SK-N-SH (cell line): ENCODE results near the gene SIX4. TPM values are rescaled to one million over a fixed set of nuclear protein-coding genes. Genes with fewer than 3 reads are reported as not detected.

ENCODE experiments used
- CTCF ChIA-PET: fragments of 300-600, 350-600 bp; formaldehyde crosslinking; extraction: SDS; loops from one replicate; lab custom pipeline; 2021; lab: Yijun Ruan, JAX
- POLR2A ChIA-PET: fragments of 350-600 bp; sonication (Branson Sonifier 250); formaldehyde crosslinking; extraction: SDS; loops from one replicate; lab custom pipeline; 2020; ENCODE audit warnings: antibody characterized with exemption, inconsistent platforms; lab: Yijun Ruan, JAX
- DNase-seq: peaks from one replicate; pipeline ENCODE4 v3.0.0; 2012
- H2AFZ ChIP-seq: fragments of 200-600 bp; sonication (generic); 2 replicates; pipeline ENCODE4 v1.8.1; 2016; ENCODE audit warnings: antibody characterized with exemption, mild to moderate bottlenecking, low read depth
- H3F3A ChIP-seq: fragments of 200-600 bp; sonication (generic); replicated peaks from 2 replicates; pipeline ENCODE3; 2016; ENCODE audit warnings: antibody characterized with exemption, mild to moderate bottlenecking; ENCODE audit not compliant: insufficient read depth
- H3K27ac ChIP-seq, 2 experiments: fragments of 200-500 bp in 1 of 2; fragments of 200-600 bp in 1 of 2; sonication (Bioruptor generic) in 1 of 2; sonication (generic), shearing (Covaris generic) in 1 of 2; 2 replicates each; pipeline versions ENCODE4 v1.5.1 to v1.6.1; 2014 to 2016; ENCODE audit warnings: low read depth in 2 of 2, inconsistent platforms in 1 of 2, low read length in 1 of 2, mild to moderate bottlenecking in 1 of 2, mixed read lengths in 1 of 2
- H3K27me3 ChIP-seq: fragments of 200-600 bp; sonication (generic), shearing (Covaris generic); 2 replicates; pipeline ENCODE4 v1.6.1; 2016; ENCODE audit warnings: mixed run types; ENCODE audit not compliant: insufficient read depth
- H3K36me3 ChIP-seq, 2 experiments: fragments of 200-500 bp in 1 of 2; fragments of 200-600 bp in 1 of 2; sonication (Bioruptor generic) in 1 of 2; sonication (generic) in 1 of 2; replicated peaks in 1 of 2; 2 replicates each; pipeline versions ENCODE3 to v1.5.1; 2014 to 2016; ENCODE audit warnings: low read length in 1 of 2, mild to moderate bottlenecking in 1 of 2; ENCODE audit not compliant: insufficient read depth in 2 of 2, control insufficient read depth in 1 of 2
- H3K4me1 ChIP-seq, 2 experiments: fragments of 200-500 bp in 1 of 2; fragments of 200-600 bp in 1 of 2; sonication (Bioruptor generic) in 1 of 2; sonication (generic), shearing (Covaris generic) in 1 of 2; 2 replicates each; pipeline versions ENCODE4 v1.5.1 to v1.6.1; 2014 to 2016; ENCODE audit warnings: low read depth in 1 of 2, low read length in 1 of 2, mixed run types in 1 of 2; ENCODE audit not compliant: insufficient read depth in 2 of 2, control insufficient read depth in 1 of 2
- H3K4me2 ChIP-seq: fragments of 200-600 bp; sonication (generic), shearing (Covaris generic); 2 replicates; pipeline ENCODE4 v1.6.1; 2017; ENCODE audit warnings: mixed run types
- H3K4me3 ChIP-seq, 2 experiments: fragments of 200-500 bp in 1 of 2; fragments of 200-600 bp in 1 of 2; sonication (Bioruptor generic) in 1 of 2; sonication (generic), shearing (Covaris generic) in 1 of 2; 2 replicates each; pipeline versions ENCODE4 v1.5.1 to v1.8.1; 2014 to 2016; ENCODE audit warnings: low read depth in 2 of 2, inconsistent platforms in 1 of 2, low read length in 1 of 2, mild to moderate bottlenecking in 1 of 2, mixed read lengths in 1 of 2, moderate library complexity in 1 of 2
- H3K79me2 ChIP-seq: fragments of 200-600 bp; sonication (generic); 2 replicates; pipeline ENCODE4 v1.8.1; 2017; ENCODE audit warnings: mild to moderate bottlenecking; ENCODE audit not compliant: insufficient read depth
- H3K9ac ChIP-seq: fragments of 200-600 bp; sonication (generic); 2 replicates; pipeline ENCODE4 v1.6.1; 2017; ENCODE audit warnings: mixed run types
- H3K9me2 ChIP-seq: fragments of 200-600 bp; sonication (generic); 2 replicates; pipeline ENCODE4 v1.6.1; 2017; ENCODE audit warnings: mixed run types
- H3K9me3 ChIP-seq: fragments of 200-600 bp; sonication (generic); 2 replicates; pipeline ENCODE4 v1.6.1; 2017; ENCODE audit warnings: mixed run types, mild to moderate bottlenecking, moderate library complexity
- H4K20me1 ChIP-seq: fragments of 200-600 bp; sonication (generic); 2 replicates; pipeline ENCODE4 v1.6.1; 2017; ENCODE audit warnings: mild to moderate bottlenecking, mixed run types; ENCODE audit not compliant: insufficient read depth
- CHD2 ChIP-seq: fragments of 150-350 bp; IDR thresholded peaks from 2 replicates; pipeline ENCODE4 v1.6.1; 2018; ENCODE audit warnings: low read length; ENCODE audit not compliant: partially characterized antibody
- ELF1 ChIP-seq: IDR thresholded peaks from 2 replicates; pipeline ENCODE4 v1.4.0; 2012
- EZH2phosphoT487 ChIP-seq: fragments of 200-600 bp; sonication (generic); IDR thresholded peaks from 2 replicates; pipeline ENCODE4 v1.6.1; 2017; ENCODE audit warnings: low read depth, mixed run types, mild to moderate bottlenecking, antibody characterized with exemption, moderate library complexity, borderline replicate concordance
- FOXJ3 ChIP-seq: sonication (generic); formaldehyde crosslinking; IDR thresholded peaks from 2 replicates; pipeline ENCODE4 v1.5.1; 2020; ENCODE audit warnings: mild to moderate bottlenecking, missing genetic modification reagents
- GABPA ChIP-seq: IDR thresholded peaks from 2 replicates; pipeline ENCODE4 v1.4.0; 2012; ENCODE audit warnings: low read depth, mild to moderate bottlenecking
- GATA2 ChIP-seq: sonication (generic); formaldehyde crosslinking; IDR thresholded peaks from 2 replicates; pipeline ENCODE4 v1.5.0; 2020; ENCODE audit warnings: mild to moderate bottlenecking, missing genetic modification reagents
- JUND ChIP-seq: IDR thresholded peaks from 2 replicates; pipeline ENCODE4 v1.4.0; 2012
- SMC3 ChIP-seq: IDR thresholded peaks from 2 replicates; pipeline ENCODE4 v1.6.1; 2012; ENCODE audit warnings: low read depth, low read length, improper control_type of control experiment
- TAF1 ChIP-seq: IDR thresholded peaks from 2 replicates; pipeline ENCODE4 v1.6.1; 2012; ENCODE audit warnings: low read depth, mild to moderate bottlenecking, low read length, moderate library complexity, borderline replicate concordance
- TEAD4 ChIP-seq: IDR thresholded peaks from 2 replicates; pipeline ENCODE4 v1.4.0; 2012; ENCODE audit warnings: mild to moderate bottlenecking, borderline replicate concordance; ENCODE audit not compliant: insufficient read depth
- WGBS: methylation state at CpG from one replicate; pipeline ENCODE4 v1.1.6; 2017; ENCODE audit warnings: low lambda C conversion rate; 5-methylcytosine and 5-hydroxymethylcytosine counted together
- polyA plus RNA-seq, 3 experiments: library from polyadenylated mRNA; depleted of rRNA; stranded (reverse); fragments of >200 nt; gene quantifications; 2 replicates each; pipeline ENCODE4 v1.2.3, GENCODE V29; 2012
- TF ChIP-seq, protein P1 (sequence below): fragments of 150-350 bp; IDR thresholded peaks from 2 replicates; pipeline ENCODE4 v1.6.1; 2017; ENCODE audit warnings: antibody characterized with exemption, low read length, low read depth, borderline replicate concordance
- TF ChIP-seq, protein P2 (sequence below): IDR thresholded peaks from 2 replicates; pipeline ENCODE4 v1.4.0; 2012; ENCODE audit warnings: low read depth, borderline replicate concordance
- TF ChIP-seq, protein P3 (sequence below): IDR thresholded peaks from 2 replicates; pipeline ENCODE4 v1.4.0; 2012; ENCODE audit warnings: low read depth

SIX4 gene
- polyA plus RNA-seq, 1 of the 3 experiments (the other 2 are of a cell fraction), result 3.3 TPM

DNA sequence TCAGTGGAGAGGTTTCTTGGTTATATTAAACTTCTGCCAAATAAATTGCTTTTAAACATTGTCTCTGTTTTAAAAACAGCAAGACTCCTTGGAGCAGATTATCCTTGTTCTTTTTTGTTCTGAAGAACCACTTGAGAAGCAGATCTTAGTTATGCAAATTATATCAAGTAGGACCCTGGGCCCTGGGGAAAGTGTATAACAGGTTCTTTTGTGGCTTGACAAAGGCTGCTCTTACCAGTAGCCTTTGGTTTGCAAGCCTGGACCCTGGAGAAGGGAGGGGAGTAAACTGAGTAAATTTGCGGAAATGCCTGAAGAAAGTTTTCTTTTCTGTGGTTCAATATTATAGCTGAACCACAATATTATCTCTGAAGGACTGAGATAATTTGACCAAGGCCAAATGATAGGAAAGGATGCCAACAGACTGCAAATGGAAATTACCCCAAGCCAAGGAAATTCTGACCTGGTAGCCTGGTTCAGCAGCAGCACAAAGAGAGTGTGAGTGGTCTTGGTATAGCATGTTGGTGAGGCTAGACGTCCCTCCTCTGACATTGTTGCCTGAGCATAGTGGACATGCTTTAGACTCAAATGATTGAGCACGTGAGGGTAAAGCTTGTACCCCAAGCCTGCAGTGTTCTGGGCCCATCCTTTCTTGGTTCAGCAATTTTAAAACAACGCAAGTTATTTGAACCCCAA is 44.4 kb downstream of the SIX4 start:
- no peak for TF ChIP-seq GABPA
- no peak for TF ChIP-seq FOXJ3 (CRISPR knock-in tag)
- TF ChIP-seq, protein P1, sequence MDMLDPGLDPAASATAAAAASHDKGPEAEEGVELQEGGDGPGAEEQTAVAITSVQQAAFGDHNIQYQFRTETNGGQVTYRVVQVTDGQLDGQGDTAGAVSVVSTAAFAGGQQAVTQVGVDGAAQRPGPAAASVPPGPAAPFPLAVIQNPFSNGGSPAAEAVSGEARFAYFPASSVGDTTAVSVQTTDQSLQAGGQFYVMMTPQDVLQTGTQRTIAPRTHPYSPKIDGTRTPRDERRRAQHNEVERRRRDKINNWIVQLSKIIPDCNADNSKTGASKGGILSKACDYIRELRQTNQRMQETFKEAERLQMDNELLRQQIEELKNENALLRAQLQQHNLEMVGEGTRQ, result no peak
- TF ChIP-seq, protein P2, sequence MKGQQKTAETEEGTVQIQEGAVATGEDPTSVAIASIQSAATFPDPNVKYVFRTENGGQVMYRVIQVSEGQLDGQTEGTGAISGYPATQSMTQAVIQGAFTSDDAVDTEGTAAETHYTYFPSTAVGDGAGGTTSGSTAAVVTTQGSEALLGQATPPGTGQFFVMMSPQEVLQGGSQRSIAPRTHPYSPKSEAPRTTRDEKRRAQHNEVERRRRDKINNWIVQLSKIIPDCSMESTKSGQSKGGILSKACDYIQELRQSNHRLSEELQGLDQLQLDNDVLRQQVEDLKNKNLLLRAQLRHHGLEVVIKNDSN, result no peak
- TF ChIP-seq, protein P3, sequence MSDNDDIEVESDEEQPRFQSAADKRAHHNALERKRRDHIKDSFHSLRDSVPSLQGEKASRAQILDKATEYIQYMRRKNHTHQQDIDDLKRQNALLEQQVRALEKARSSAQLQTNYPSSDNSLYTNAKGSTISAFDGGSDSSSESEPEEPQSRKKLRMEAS, result no peak
- TF ChIP-seq EZH2phosphoT487, result no peak
- no peak for TF ChIP-seq ELF1
- TF ChIP-seq JUND, result no peak
- no peak for TF ChIP-seq SMC3
- TF ChIP-seq GATA2 (CRISPR knock-in tag), result no peak
- Histone ChIP-seq H3K4me1 (no peaks in the 10 kb centered on the region), H3K27me3 (no peaks in the 10 kb centered on the region), H3K79me2 (no peaks in the 10 kb centered on the region), H3F3A (no peaks in the 10 kb centered on the region), H3K4me2 (no peak overlapping the region), H3K4me3 (no peak overlapping the region), H3K27ac (no peak overlapping the region), H4K20me1 (no peaks in the 10 kb centered on the region), H3K9me2 (no peaks in the 10 kb centered on the region), H3K36me3 (no peaks in the 10 kb centered on the region), H3K9me3 (peaks cover 3% of the 10 kb centered on the region; the same call in 1 of the 2 replicates), H3K9ac (no peak overlapping the region), H2AFZ (no peak overlapping the region)
- ChIA-PET POLR2A (no interaction called here), CTCF (no interaction called here)
- DNase-seq, result no peak
- WGBS, result 75% methylated on average over 4 of the region's 4 CpGs

DNA sequence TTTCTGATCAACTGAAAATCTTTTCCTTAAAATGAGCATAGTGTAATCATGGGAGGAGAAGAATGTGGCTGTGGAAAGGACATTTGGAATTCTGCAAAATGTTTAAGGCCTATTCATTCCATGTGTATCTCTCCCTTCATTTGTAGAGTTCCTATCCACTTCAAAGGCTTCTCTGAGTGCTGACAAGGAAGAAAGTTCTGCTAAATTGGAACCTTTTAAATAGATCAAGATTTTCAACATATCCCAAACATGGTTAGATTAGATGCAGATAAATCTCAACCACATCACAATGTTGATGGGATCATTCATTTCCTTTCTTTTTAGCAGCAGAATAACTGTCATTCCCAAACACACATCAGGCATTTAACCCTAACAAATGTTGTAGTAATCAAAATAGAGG is 46.5 kb downstream of the SIX4 start:
- Histone ChIP-seq H3K4me3 (no peak overlapping the region), H3K27ac (no peak overlapping the region), H3F3A (no peaks in the 10 kb centered on the region), H3K4me1 (no peaks in the 10 kb centered on the region), H3K27me3 (no peaks in the 10 kb centered on the region), H3K9me3 (no peaks in the 10 kb centered on the region), H4K20me1 (no peaks in the 10 kb centered on the region), H3K79me2 (no peaks in the 10 kb centered on the region), H3K9me2 (no peaks in the 10 kb centered on the region), H3K4me2 (no peak overlapping the region), H3K9ac (no peak overlapping the region), H3K36me3 (no peaks in the 10 kb centered on the region), H2AFZ (no peak overlapping the region)
- ChIA-PET CTCF (no interaction called here), POLR2A (no interaction called here)
- TF ChIP-seq TAF1 (no peak), CHD2 (no peak), ELF1 (no peak), TEAD4 (no peak)
- no peak for DNase-seq
